Measurements from ENCODE around the gene TXNDC16.

Gene TXNDC16

DNA sequence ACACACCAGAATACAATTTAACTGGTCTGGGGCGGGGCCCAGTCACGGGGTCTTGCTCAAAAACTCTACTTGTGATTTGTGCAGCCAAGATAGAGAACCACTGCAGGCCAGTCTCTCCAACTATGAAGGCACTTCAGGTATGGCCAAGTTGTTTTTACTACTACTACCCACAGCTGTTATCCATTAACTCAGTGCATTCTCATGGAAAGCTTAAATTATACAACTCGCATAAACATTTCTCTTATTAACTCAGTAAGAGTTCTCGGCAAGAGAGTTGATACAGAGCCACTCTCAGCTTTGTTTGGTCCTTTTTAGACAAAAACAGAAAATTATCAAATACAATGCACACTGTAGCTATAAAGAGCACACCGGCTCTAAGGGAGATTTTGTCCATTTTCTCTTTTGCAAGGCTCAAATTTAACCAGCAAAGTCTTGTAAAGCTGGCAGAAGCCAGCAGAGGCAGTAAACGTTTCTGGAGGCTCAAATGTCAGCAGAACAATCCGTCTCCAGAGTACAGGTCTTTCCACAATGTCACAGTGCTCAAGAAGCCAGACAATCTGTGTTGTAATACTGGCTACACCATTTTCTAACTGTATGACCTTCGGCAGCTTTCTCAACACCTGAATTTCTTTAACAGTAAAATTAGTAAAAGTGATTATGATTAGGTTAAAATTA, 152.2 kb downstream of the TXNDC16 start:
- DNase-seq (ENCODE audit: extremely low spot score, insufficient read length, low read depth), result no peak
- FAIRE-seq, result peak; percentile 33

DNA sequence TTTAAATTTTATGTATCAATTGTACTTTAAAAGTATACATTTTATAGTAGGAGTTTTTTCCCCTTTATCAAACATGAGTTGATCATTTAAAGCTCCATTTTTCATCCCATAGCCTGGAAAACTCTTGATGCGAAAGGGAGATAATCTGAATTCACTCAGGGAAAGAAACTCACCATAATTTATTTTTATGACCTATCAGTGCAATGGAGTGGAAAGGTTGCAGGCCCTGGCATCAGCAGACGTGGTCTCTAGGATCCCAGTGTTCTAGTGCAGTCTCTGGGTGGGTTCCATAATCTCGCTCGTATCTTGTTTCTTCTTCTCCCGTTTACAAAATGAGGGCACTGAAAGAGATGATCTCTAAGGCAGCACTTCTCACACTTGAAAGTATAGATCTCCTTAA, 153.2 kb downstream of the TXNDC16 start:
- no peak for FAIRE-seq
- no peak for DNase-seq (ENCODE audit: extremely low spot score, insufficient read length, low read depth)

DNA sequence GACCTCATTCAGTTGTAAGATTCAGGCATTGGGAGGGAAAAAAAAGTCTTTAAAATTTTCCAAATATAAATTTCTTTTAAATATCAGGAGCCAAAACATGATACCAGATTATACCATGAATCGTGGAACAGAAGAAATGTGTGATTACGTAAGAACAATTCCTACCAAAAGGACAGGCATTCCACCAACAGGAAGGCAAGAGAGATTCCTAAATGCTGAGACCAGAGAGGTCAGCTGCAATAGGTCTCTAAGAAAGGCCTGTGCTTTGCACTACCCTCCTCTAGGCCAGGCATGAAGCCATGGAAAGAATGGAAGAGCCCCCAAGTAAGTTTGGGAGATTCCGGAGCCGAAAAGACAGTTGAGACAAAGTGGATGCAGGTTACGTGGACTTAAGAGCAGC, 154.5 kb downstream of the TXNDC16 start:
- DNase-seq (ENCODE audit: extremely low spot score, insufficient read length, low read depth), result no peak
- FAIRE-seq, result no peak

DNA sequence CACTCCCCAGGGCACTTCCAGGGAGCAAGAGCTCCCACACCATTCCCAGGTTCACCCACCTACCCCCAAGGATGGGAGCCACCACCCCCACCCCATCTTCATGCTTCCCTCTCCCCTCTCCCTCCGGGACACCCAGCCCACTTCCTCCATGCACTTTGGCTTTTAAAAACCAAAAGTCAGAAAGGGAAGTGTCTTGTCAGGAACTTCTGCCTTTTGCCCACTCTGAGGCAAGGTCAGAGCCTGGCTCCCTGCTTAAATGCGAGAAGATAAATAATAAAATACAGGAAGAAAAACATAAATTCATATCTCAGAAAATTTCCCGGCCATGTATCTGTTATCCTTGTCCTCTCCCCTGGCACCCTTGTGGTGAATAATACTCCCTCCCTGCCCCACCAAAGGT, 156.6 kb downstream of the TXNDC16 start:
- DNase-seq (ENCODE audit: extremely low spot score, insufficient read length, low read depth), result no peak
- no peak for FAIRE-seq

DNA sequence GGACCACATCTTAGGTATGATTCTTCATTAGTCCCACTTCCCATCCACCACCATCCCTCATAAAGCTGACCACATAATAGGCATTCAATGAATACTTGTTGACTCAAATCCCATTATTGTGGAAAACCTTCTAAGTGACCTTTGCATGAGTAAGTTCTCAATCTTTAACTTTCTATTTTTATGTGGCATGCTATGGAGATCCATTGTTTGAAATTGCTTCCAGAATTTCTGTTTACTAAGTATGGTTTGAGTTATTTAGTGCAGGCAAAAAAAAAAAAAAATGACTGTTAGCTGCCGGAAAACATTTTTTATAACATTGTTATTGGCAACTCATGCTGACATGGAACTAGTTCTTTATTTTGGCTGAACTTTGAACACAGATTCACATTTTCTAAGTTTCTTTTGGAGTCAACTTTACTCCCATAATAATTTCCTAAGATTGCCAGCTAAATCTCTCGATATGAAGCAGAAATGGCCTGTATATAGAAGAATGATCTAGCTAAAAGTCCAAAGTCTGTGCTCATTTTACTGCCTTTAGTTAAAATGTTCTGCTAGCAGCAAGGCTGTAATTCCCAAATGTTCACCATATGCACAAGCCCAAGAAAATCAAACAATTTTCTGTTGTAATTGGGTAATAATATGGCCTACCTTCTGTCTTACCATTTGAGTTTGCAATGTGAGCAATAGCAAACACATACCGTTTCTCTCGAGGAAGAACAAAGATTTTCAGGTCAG, 160.3 kb downstream of the TXNDC16 start:
- FAIRE-seq (no peak), DNase-seq (ENCODE audit: extremely low spot score, insufficient read length, low read depth) (no peak)
